WTC11 (cell line): ENCODE results near the gene NOP16. TPM values are rescaled to one million over a fixed set of nuclear protein-coding genes. Genes with fewer than 3 reads are reported as not detected.

ENCODE experiments used
- ATAC-seq: fragments of 200-7000 bp; cut with Tn5 transposase; 2 replicates; pipeline ENCODE4 v1.10.0; 2021; ENCODE audit warnings: mild to moderate bottlenecking, moderate library complexity
- CTCF ChIA-PET: fragments of 300-600 bp; sonication (Branson Sonifier 250); formaldehyde crosslinking; loops from one replicate; lab custom pipeline; 2021; ENCODE audit warnings: antibody characterized with exemption; lab: Charles Lee
- POLR2A ChIA-PET: fragments of 350-600 bp; sonication (Branson Sonifier 250); formaldehyde crosslinking; loops from one replicate; lab custom pipeline; 2021; ENCODE audit warnings: antibody characterized with exemption; lab: Charles Lee
- DNase-seq: peaks from one replicate; pipeline ENCODE4 v3.0.0; 2021; ENCODE audit warnings: low spot score
- H3K27ac Mint-ChIP-seq: 2 replicates; pipeline ENCODE4 v1.8.0; 2021; ENCODE audit warnings: mixed read lengths
- H3K27me3 Mint-ChIP-seq: 2 replicates; pipeline ENCODE4 v1.8.0; 2021; ENCODE audit warnings: low read depth, mild to moderate bottlenecking, moderate library complexity, mixed read lengths
- H3K36me3 Mint-ChIP-seq: 2 replicates; pipeline ENCODE4 v1.8.0; 2021; ENCODE audit warnings: mixed read lengths
- H3K4me1 Mint-ChIP-seq: 2 replicates; pipeline ENCODE4 v1.8.0; 2022; ENCODE audit warnings: mixed read lengths
- H3K4me3 Mint-ChIP-seq: 2 replicates; pipeline ENCODE4 v1.8.0; 2021; ENCODE audit warnings: mild to moderate bottlenecking, moderate library complexity, mixed read lengths
- H3K9me3 Mint-ChIP-seq: 2 replicates; pipeline ENCODE4 v1.8.0; 2021; ENCODE audit warnings: mixed read lengths
- ARID4B ChIP-seq: sonication (generic); formaldehyde crosslinking; IDR thresholded peaks from 2 replicates; pipeline ENCODE4 v1.8.0; 2023; ENCODE audit warnings: missing genetic modification reagents, mild to moderate bottlenecking, borderline replicate concordance
- ATF3 ChIP-seq: sonication (generic); formaldehyde crosslinking; conservative IDR thresholded peaks from 2 replicates; pipeline ENCODE4 v1.8.1; 2022; ENCODE audit warnings: mild to moderate bottlenecking, missing genetic modification reagents
- FOXJ3 ChIP-seq: sonication (generic); formaldehyde crosslinking; IDR thresholded peaks from 2 replicates; pipeline ENCODE4 v1.9.0; 2021; ENCODE audit warnings: missing genetic modification reagents, mild to moderate bottlenecking, borderline replicate concordance
- IRF1 ChIP-seq: sonication (generic); formaldehyde crosslinking; IDR thresholded peaks from 2 replicates; pipeline ENCODE4 v1.8.0; 2023; ENCODE audit warnings: missing genetic modification reagents
- JUN ChIP-seq: sonication (generic); formaldehyde crosslinking; IDR thresholded peaks from 2 replicates; pipeline ENCODE4 v1.8.0; 2023; ENCODE audit warnings: mild to moderate bottlenecking, missing genetic modification reagents
- KAT7 ChIP-seq: sonication (generic); formaldehyde crosslinking; IDR thresholded peaks from 2 replicates; pipeline ENCODE4 v1.8.1; 2023; ENCODE audit warnings: missing genetic modification reagents, mild to moderate bottlenecking, borderline replicate concordance
- MAX ChIP-seq: sonication (generic); formaldehyde crosslinking; IDR thresholded peaks from 2 replicates; pipeline ENCODE4 v1.8.0; 2022; ENCODE audit warnings: mild to moderate bottlenecking, missing genetic modification reagents
- MLX ChIP-seq: sonication (generic); formaldehyde crosslinking; IDR thresholded peaks from 2 replicates; pipeline ENCODE4 v1.8.1; 2023; ENCODE audit warnings: mild to moderate bottlenecking, missing genetic modification reagents, moderate library complexity
- MYBL2 ChIP-seq: sonication (generic); formaldehyde crosslinking; IDR thresholded peaks from 2 replicates; pipeline ENCODE4 v1.8.1; 2023; ENCODE audit warnings: mild to moderate bottlenecking, moderate library complexity, missing genetic modification reagents
- USF1 ChIP-seq: sonication (generic); formaldehyde crosslinking; IDR thresholded peaks from 2 replicates; pipeline ENCODE4 v1.8.0; 2022; ENCODE audit warnings: mild to moderate bottlenecking, missing genetic modification reagents
- USF2 ChIP-seq: sonication (generic); formaldehyde crosslinking; IDR thresholded peaks from 2 replicates; pipeline ENCODE4 v1.8.1; 2023; ENCODE audit warnings: mild to moderate bottlenecking, missing genetic modification reagents, moderate library complexity
- ZMAT4 ChIP-seq: fragments of 250-450 bp; sonication (Bioruptor Pico); IDR thresholded peaks from 2 replicates; pipeline ENCODE4 v1.9.0; 2021; ENCODE audit warnings: mild to moderate bottlenecking
- ZNF121 ChIP-seq: sonication (generic); formaldehyde crosslinking; IDR thresholded peaks from 2 replicates; pipeline ENCODE4 v1.8.0; 2023; ENCODE audit warnings: missing genetic modification reagents
- ZNF263 ChIP-seq: sonication (generic); formaldehyde crosslinking; IDR thresholded peaks from 2 replicates; pipeline ENCODE4 v1.8.1; 2022; ENCODE audit warnings: low read depth, mild to moderate bottlenecking, moderate library complexity, missing genetic modification reagents
- ZNF416 ChIP-seq: fragments of 250-450 bp; sonication (Bioruptor Pico); IDR thresholded peaks from 2 replicates; pipeline ENCODE4 v1.9.0; 2021; ENCODE audit warnings: mild to moderate bottlenecking, inconsistent platforms
- total RNA-seq: library from RNA; stranded (reverse); gene quantifications from 3 replicates; pipeline ENCODE4 v1.2.3, GENCODE V29; 2021

NOP16 gene
- total RNA-seq, 1 experiment from 2014 or later, result 57.7 TPM

- H3K36me3 Mint-ChIP-seq, result no peaks in the 10 kb centered on the region
- no peak for ATAC-seq
- no peak overlapping the region for H3K4me3 Mint-ChIP-seq
- DNase-seq, result no peak
- no peaks in the 10 kb centered on the region for H3K9me3 Mint-ChIP-seq
- TF ChIP-seq ARID4B (CRISPR knock-in tag), result no peak
- TF ChIP-seq FOXJ3 (CRISPR knock-in tag), result no peak
- TF ChIP-seq ZNF121 (CRISPR knock-in tag), result no peak
- no peak for TF ChIP-seq JUN (CRISPR knock-in tag)
- no peak for TF ChIP-seq ATF3 (CRISPR knock-in tag)
- TF ChIP-seq MYBL2 (CRISPR knock-in tag), result no peak
- no peak for TF ChIP-seq MLX (CRISPR knock-in tag)
- no peak for TF ChIP-seq USF2 (CRISPR knock-in tag)
- no peak for TF ChIP-seq KAT7 (CRISPR knock-in tag)
- TF ChIP-seq MAX (CRISPR knock-in tag), result no peak
- TF ChIP-seq ZNF416, result no peak
- no peak for TF ChIP-seq USF1 (CRISPR knock-in tag)
- TF ChIP-seq ZMAT4 (CRISPR knock-in tag), result no peak
- no peak for TF ChIP-seq ZNF263
- TF ChIP-seq IRF1 (CRISPR knock-in tag), result no peak
- ChIA-PET POLR2A (no interaction called here), CTCF (interaction anchor here (2.4 to 4.7 kb wide), 2 partner anchors 8 to 41 kb away, joined by 13 to 30 read pairs; partner anchors contain the start of genes CLTB and FAF2)
- H3K27me3 Mint-ChIP-seq, result no peaks in the 10 kb centered on the region
- H3K4me1 Mint-ChIP-seq, result peaks cover 3% of the 10 kb centered on the region
- no peak overlapping the region for H3K27ac Mint-ChIP-seq
Observed at GRCh38 chr5:176407456-176408251, 19.3 kb upstream of the NOP16 start.
